ENCODE results near the gene KCND2. TPM values are rescaled to one million over a fixed set of nuclear protein-coding genes. Genes with fewer than 3 reads are reported as not detected.
A peak's percentile ranks its signal among the peaks of the same experiment; 100 is the strongest.

Gene KCND2
- total and polyA plus RNA-seq, 2 of the 8 experiments (the other 6 are each of a cell fraction or from before 2014, with no cell fraction given): 4.6 to 7.7 TPM

DNA sequence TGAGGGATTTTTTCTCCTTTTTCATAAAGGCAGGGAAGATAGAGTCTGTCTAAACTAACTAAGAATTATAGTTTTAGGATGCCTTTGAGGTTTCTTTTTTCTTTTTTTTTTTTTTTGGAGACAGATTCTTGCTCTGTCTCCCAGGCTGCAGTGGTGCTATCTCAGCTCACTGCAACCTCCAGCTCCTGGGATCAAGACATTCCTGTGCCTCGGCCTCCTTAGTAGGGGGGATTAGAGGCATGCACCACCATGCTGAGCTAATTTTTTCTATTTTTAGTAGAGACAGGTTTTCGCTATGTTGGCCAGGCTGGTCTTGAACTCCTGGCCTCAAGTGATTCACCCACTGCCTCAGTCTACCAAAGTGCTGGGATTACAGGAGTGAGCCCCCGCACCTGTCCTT is 239.7 kb downstream of the KCND2 start:
- Histone ChIP-seq H2AK5ac (ENCODE audit: low read depth, low read length) (no peak overlapping the region), H3K27ac (ENCODE audit: low read depth, low read length) (no peak overlapping the region), H4K8ac (ENCODE audit: extremely low read depth, insufficient read depth, low read length) (no peak overlapping the region), H2BK120ac (replicated peaks; ENCODE audit: low read depth, low read length) (no peak overlapping the region), H4K5ac (ENCODE audit: insufficient read length, low read depth, low read length) (no peak overlapping the region), H3K9me3 (ENCODE audit: insufficient read depth in 2 of 2, low read depth in 1 of 2, low read length in 1 of 2) (no peaks in the 10 kb centered on the region), H2BK12ac (ENCODE audit: low read depth, low read length) (no peak overlapping the region), H3K14ac (ENCODE audit: insufficient read length) (no peak overlapping the region), H3K23ac (ENCODE audit: insufficient read length) (no peak overlapping the region), H3K4ac (replicated peaks; ENCODE audit: insufficient read length, low read depth, low read length) (no peak overlapping the region), H3K4me1 (replicated peaks in 1 of 4; ENCODE audit: control insufficient read depth in 3 of 4, insufficient read depth in 4 of 4, low read length in 3 of 4) (no peaks in the 10 kb centered on the region), H3K23me2 (ENCODE audit: low read depth, low read length) (no peaks in the 10 kb centered on the region; the same call in 1 of the 2 replicates), H3K79me1 (ENCODE audit: low read depth, low read length) (no peaks in the 10 kb centered on the region), H3K27me3 (replicated peaks in 1 of 4; ENCODE audit: control insufficient read depth in 3 of 4, extremely low read depth in 1 of 4, insufficient read depth in 3 of 4, low read length in 3 of 4) (no peaks in the 10 kb centered on the region), H3K36me3 (ENCODE audit: control insufficient read depth in 2 of 4, insufficient read depth in 4 of 4, low read length in 3 of 4) (no peaks in the 10 kb centered on the region), H2BK20ac (ENCODE audit: low read length) (no peak overlapping the region; the same call in 1 of the 2 replicates), H3K18ac (ENCODE audit: extremely low read depth, low read length) (no peak overlapping the region), H3K4me3 (ENCODE audit: extremely low read depth in 1 of 4, insufficient read depth in 2 of 4, low read depth in 3 of 4, low read length in 4 of 4) (no peak overlapping the region), H3K9ac (replicated peaks in 1 of 4; ENCODE audit: extremely low read depth in 1 of 4, low read depth in 3 of 4, low read length in 3 of 4) (no peak overlapping the region), H2AFZ (ENCODE audit: low read length) (no peak overlapping the region), H3K79me2 (ENCODE audit: control insufficient read depth in 1 of 2, insufficient read depth in 2 of 2, low read length in 2 of 2) (no peaks in the 10 kb centered on the region), H4K91ac (replicated peaks; ENCODE audit: insufficient read length, low read length) (no peak overlapping the region), H2BK15ac (ENCODE audit: low read length) (no peak overlapping the region), H3K4me2 (ENCODE audit: insufficient read depth in 1 of 2, low read depth in 2 of 2, low read length in 2 of 2) (no peak overlapping the region), H2BK5ac (ENCODE audit: low read depth, low read length) (no peak overlapping the region), H4K20me1 (replicated peaks in 1 of 2; ENCODE audit: control insufficient read depth in 1 of 2, insufficient read depth in 2 of 2, low read length in 2 of 2) (no peaks in the 10 kb centered on the region), H3K56ac (replicated peaks; ENCODE audit: insufficient read length, low read depth, low read length) (no peak overlapping the region)
- FAIRE-seq (no peak), DNase-seq (ENCODE audit: low read depth in 1 of 2, low spot score in 2 of 2) (no peak)
- ChIA-PET CTCF (ENCODE audit: partially characterized antibody) (interaction anchor here (0.6 to 0.8 kb wide), 3 partner anchors 14 to 1239 kb away, joined by 3 read pairs; no protein-coding TSS in a partner anchor), POLR2A (ENCODE audit: partially characterized antibody) (no interaction called here)
- 82% methylated on average over 3 of the region's 3 CpGs; no CpG with 5 or more reads in 1 of the 2 experiments for WGBS, 2 experiments (ENCODE audit: extremely low coverage in 1 of 2, insufficient coverage in 1 of 2, insufficient read length in 1 of 2, insufficient replicate concordance in 2 of 2, low coverage in 1 of 2, low lambda C conversion rate in 2 of 2, missing lambda C conversion rate in 1 of 2)
- TF ChIP-seq SIX5 (IDR thresholded peaks at IDR 0.05; ENCODE audit: low read depth, low read length) (no peak), TEAD4 (IDR thresholded peaks at IDR 0.05; ENCODE audit: low read depth, low read length) (0 out of 2 replicates have a peak, but pooled peaks have one; percentile 41)
